ENCODE measurements around the gene GDNF.

GRCh38 chr5:37846786-37847310 lies 7.0 kb upstream of the GDNF start:
- TF ChIP-seq, protein P1, sequence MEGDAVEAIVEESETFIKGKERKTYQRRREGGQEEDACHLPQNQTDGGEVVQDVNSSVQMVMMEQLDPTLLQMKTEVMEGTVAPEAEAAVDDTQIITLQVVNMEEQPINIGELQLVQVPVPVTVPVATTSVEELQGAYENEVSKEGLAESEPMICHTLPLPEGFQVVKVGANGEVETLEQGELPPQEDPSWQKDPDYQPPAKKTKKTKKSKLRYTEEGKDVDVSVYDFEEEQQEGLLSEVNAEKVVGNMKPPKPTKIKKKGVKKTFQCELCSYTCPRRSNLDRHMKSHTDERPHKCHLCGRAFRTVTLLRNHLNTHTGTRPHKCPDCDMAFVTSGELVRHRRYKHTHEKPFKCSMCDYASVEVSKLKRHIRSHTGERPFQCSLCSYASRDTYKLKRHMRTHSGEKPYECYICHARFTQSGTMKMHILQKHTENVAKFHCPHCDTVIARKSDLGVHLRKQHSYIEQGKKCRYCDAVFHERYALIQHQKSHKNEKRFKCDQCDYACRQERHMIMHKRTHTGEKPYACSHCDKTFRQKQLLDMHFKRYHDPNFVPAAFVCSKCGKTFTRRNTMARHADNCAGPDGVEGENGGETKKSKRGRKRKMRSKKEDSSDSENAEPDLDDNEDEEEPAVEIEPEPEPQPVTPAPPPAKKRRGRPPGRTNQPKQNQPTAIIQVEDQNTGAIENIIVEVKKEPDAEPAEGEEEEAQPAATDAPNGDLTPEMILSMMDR (conservative IDR thresholded peaks at IDR 0.05; ENCODE audit: low read depth in 2 of 2) = no peak
- TF ChIP-seq POLR2AphosphoS5 (IDR thresholded peaks at IDR 0.05; ENCODE audit: low read depth) (no peak), EZH2 (IDR thresholded peaks at IDR 0.05; ENCODE audit: low read depth, unreplicated experiment) (no peak), JUNB (IDR thresholded peaks at IDR 0.05; ENCODE audit: unreplicated experiment) (no peak), CREB1 (CRISPR knock-in tag; IDR thresholded peaks at IDR 0.05; ENCODE audit: low read depth) (no peak), EZH2phosphoT487 (IDR thresholded peaks at IDR 0.05; ENCODE audit: unreplicated experiment) (no peak)
